Measurements from ENCODE around the gene REL.

DNA sequence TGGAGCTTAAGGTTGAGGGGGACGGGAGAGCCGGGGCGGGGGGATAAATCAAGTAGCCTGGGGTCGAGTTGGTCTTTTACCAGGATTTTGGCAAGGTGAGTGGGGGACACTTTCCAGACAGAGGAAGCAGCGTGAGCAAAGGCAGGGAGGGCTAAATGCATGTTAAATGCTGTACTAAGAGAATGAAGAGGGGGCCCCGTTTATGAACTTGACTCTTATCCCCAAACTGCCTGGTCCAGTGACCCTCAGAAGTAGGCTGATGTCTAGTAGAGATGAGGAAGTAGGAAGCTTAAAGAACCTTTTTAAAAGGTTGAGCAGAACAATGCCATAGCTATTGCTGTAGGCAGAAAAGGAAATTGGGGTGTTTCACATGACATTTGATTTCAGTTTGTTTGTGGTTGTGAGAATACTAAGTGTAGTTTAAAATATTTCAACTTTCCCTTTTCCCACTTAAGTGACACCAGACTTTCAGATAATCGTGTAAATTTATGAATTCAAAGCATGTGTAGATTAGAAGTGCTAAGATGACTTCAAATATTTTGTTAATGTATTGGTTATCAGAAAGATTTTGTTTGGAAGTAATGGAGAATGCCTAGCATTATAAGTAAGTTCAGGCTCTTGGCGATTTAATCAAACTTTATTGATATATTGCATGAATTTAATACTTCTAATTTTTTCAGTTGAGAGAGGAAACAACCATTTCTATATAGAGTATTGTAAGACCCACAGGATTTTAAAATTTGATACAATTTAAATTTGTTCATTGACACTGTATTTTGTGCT lies 1.8 kb downstream of the REL start:
- TF ChIP-seq EZH2phosphoT487 (IDR thresholded peaks at IDR 0.05; ENCODE audit: borderline replicate concordance, low read depth), result no peak
- TF ChIP-seq, protein P1, sequence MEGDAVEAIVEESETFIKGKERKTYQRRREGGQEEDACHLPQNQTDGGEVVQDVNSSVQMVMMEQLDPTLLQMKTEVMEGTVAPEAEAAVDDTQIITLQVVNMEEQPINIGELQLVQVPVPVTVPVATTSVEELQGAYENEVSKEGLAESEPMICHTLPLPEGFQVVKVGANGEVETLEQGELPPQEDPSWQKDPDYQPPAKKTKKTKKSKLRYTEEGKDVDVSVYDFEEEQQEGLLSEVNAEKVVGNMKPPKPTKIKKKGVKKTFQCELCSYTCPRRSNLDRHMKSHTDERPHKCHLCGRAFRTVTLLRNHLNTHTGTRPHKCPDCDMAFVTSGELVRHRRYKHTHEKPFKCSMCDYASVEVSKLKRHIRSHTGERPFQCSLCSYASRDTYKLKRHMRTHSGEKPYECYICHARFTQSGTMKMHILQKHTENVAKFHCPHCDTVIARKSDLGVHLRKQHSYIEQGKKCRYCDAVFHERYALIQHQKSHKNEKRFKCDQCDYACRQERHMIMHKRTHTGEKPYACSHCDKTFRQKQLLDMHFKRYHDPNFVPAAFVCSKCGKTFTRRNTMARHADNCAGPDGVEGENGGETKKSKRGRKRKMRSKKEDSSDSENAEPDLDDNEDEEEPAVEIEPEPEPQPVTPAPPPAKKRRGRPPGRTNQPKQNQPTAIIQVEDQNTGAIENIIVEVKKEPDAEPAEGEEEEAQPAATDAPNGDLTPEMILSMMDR (IDR thresholded peaks at IDR 0.05), result no peak
- TF ChIP-seq, protein P2, sequence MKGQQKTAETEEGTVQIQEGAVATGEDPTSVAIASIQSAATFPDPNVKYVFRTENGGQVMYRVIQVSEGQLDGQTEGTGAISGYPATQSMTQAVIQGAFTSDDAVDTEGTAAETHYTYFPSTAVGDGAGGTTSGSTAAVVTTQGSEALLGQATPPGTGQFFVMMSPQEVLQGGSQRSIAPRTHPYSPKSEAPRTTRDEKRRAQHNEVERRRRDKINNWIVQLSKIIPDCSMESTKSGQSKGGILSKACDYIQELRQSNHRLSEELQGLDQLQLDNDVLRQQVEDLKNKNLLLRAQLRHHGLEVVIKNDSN (IDR thresholded peaks at IDR 0.05; ENCODE audit: borderline replicate concordance, low read depth), result no peak
- TF ChIP-seq NFIC (IDR thresholded peaks at IDR 0.05; ENCODE audit: borderline replicate concordance), result no peak
- no peak for TF ChIP-seq EP300 (IDR thresholded peaks at IDR 0.05; ENCODE audit: borderline replicate concordance in 1 of 2, low read depth in 1 of 2, low read length in 1 of 2)

Measured in SK-N-SH (cell line).